GM12878 (cell line): ENCODE data around the gene GALNT6.

Experiments
- BHLHE40 ChIP-seq, 2 experiments: fragments of 450-650 bp in 1 of 2; IDR thresholded peaks; 2 replicates each; pipeline ENCODE4 v1.6.1; 2011 to 2017; ENCODE audit warnings: low read depth in 2 of 2, borderline replicate concordance in 1 of 2, improper control_type of control experiment in 1 of 2, low read length in 1 of 2, mild to moderate bottlenecking in 1 of 2
- CBFB ChIP-seq: IDR thresholded peaks from 2 replicates; pipeline ENCODE4 v1.6.1; 2016; ENCODE audit warnings: antibody characterized with exemption, low read depth
- CHD1 ChIP-seq: IDR thresholded peaks from 2 replicates; pipeline ENCODE4 v1.6.1; 2012; ENCODE audit warnings: low read depth, low read length, improper control_type of control experiment
- CREM ChIP-seq: IDR thresholded peaks from 2 replicates; pipeline ENCODE4 v1.6.1; 2014; ENCODE audit warnings: antibody characterized with exemption, low read depth
- JUNB ChIP-seq: IDR thresholded peaks from 2 replicates; pipeline ENCODE4 v1.6.1; 2016; ENCODE audit warnings: antibody characterized with exemption, mild to moderate bottlenecking
- MTA3 ChIP-seq: IDR thresholded peaks from 2 replicates; pipeline ENCODE4 v1.6.1; 2012; ENCODE audit warnings: low read length, inconsistent platforms, borderline replicate concordance
- POLR2A ChIP-seq: IDR thresholded peaks from 2 replicates; pipeline ENCODE4 v1.6.1; 2011; ENCODE audit warnings: low read depth, mild to moderate bottlenecking, low read length
- POLR2AphosphoS5 ChIP-seq: IDR thresholded peaks from 2 replicates; pipeline ENCODE4 v1.6.1; 2011; ENCODE audit warnings: mild to moderate bottlenecking, low read length, inconsistent platforms
- SP1 ChIP-seq: IDR thresholded peaks from one replicate; pipeline ENCODE4 v1.6.1; 2011; ENCODE audit warnings: low read depth, low read length

DNA sequence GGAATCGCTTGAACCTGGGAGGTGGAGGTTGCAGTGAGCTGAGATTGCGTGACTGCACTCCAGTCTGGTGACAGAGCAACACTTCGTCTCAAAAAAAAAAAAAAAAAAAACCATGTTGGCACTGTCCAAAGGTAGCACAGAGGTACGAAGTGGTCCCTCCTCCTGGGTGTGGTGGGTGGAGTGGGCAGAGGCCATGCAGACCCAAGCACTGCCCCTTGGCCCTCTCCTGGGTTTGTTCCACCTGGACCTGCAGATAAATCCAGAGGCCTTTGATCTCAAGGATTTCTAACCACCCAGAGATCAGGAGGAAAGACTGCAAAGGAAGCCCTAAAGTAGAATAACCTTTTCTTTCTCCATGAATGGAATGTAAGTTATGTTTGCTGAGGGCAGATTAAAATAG is 8.7 kb upstream of the GALNT6 start:
- TF ChIP-seq CBFB (no peak), CHD1 (no peak), POLR2AphosphoS5 (no peak), JUNB (no peak), SP1 (no peak), CREM (no peak), BHLHE40 (IDR thresholded peaks at IDR 0.05; ENCODE audit: borderline replicate concordance in 1 of 2, low read depth in 2 of 2, low read length in 1 of 2) (no peak), POLR2A (no peak), MTA3 (no peak)
